GM19397 (cell line): ENCODE measurements around the gene CLEC7A.

ENCODE experiments used
- ATAC-seq: cut with Tn5 transposase; IDR thresholded peaks from one replicate; pipeline ENCODE4 v1.9.1; 2021; ENCODE audit warnings: mild to moderate bottlenecking, moderate library complexity; ENCODE audit not compliant: unreplicated experiment

The CLEC7A gene

GRCh38 chr12:10095971-10096370, 34.0 kb downstream of the CLEC7A start:
- ATAC-seq: no peak

- ATAC-seq: no peak
Observed at GRCh38 chr12:10094646-10095395, 35.2 kb downstream of the CLEC7A start.

- ATAC-seq: no peak
Observed at GRCh38 chr12:10088955-10089900, 40.8 kb downstream of the CLEC7A start.

- no peak for ATAC-seq
Observed at GRCh38 chr12:10088031-10088430, 42.0 kb downstream of the CLEC7A start.

GRCh38 chr12:10086387-10086786, 43.6 kb downstream of the CLEC7A start:
- no peak for ATAC-seq

- no peak for ATAC-seq
Observed at GRCh38 chr12:10084733-10085132, 45.3 kb downstream of the CLEC7A start.

GRCh38 chr12:10082117-10082874, 47.7 kb downstream of the CLEC7A start:
- ATAC-seq: no peak

- ATAC-seq: no peak
Observed at GRCh38 chr12:10075451-10075850, 54.5 kb downstream of the CLEC7A start.

GRCh38 chr12:10073261-10073660, 56.7 kb downstream of the CLEC7A start:
- ATAC-seq: no peak

GRCh38 chr12:10072131-10072530, 57.9 kb downstream of the CLEC7A start:
- no peak for ATAC-seq

- ATAC-seq: no peak
Observed at GRCh38 chr12:10070380-10070779, 59.6 kb downstream of the CLEC7A start.

GRCh38 chr12:10069976-10070375, 60.0 kb downstream of the CLEC7A start:
- no peak for ATAC-seq

GRCh38 chr12:10069099-10069498, 60.9 kb downstream of the CLEC7A start:
- no peak for ATAC-seq

- ATAC-seq: no peak
Observed at GRCh38 chr12:10068644-10069043, 61.4 kb downstream of the CLEC7A start.

- ATAC-seq: no peak
Observed at GRCh38 chr12:10067942-10068341, 62.1 kb downstream of the CLEC7A start.

GRCh38 chr12:10067264-10067663, 62.7 kb downstream of the CLEC7A start:
- no peak for ATAC-seq
